Liver (tissue), 9 donors: Measurements from ENCODE around the gene SCYGR1. TPM values are rescaled to one million over a fixed set of nuclear protein-coding genes. Genes with fewer than 3 reads are reported as not detected.

Experiments used
- DNase-seq: peaks from one replicate; pipeline ENCODE4 v3.0.0-alpha.2; 2017; ENCODE audit warnings: low spot score
- H3K27ac ChIP-seq, 2 donors: one replicate each; pipeline ENCODE4 v1.7.0; 2013; ENCODE audit warnings: inconsistent platforms in 2 of 2, low read length in 2 of 2, control low read depth in 1 of 2, low read depth in 1 of 2, mild to moderate bottlenecking in 1 of 2
- H3K27me3 ChIP-seq, 4 donors: one replicate each; pipeline versions ENCODE4 v1.6.1 to v1.7.0; 2013; ENCODE audit warnings: low read length in 3 of 4, inconsistent platforms in 1 of 4, mild to moderate bottlenecking in 1 of 4, moderate library complexity in 1 of 4; ENCODE audit not compliant: control insufficient read depth in 4 of 4, insufficient read depth in 4 of 4
- H3K36me3 ChIP-seq, 4 donors: one replicate each; pipeline versions ENCODE4 v1.6.1 to v1.7.0; 2013; ENCODE audit warnings: low read length in 3 of 4, mild to moderate bottlenecking in 3 of 4, low read depth in 1 of 4, moderate library complexity in 1 of 4; ENCODE audit not compliant: control insufficient read depth in 4 of 4, insufficient read depth in 3 of 4
- H3K4me1 ChIP-seq, 4 donors: one replicate each; pipeline versions ENCODE4 v1.6.1 to v1.7.0; 2013; ENCODE audit warnings: low read length in 3 of 4, mild to moderate bottlenecking in 3 of 4, moderate library complexity in 1 of 4; ENCODE audit not compliant: control insufficient read depth in 4 of 4, insufficient read depth in 4 of 4
- H3K4me3 ChIP-seq, 3 donors: one replicate each; pipeline versions ENCODE4 v1.6.1 to v1.7.0; 2013; ENCODE audit warnings: low read length in 3 of 3, control low read depth in 1 of 3, low read depth in 1 of 3, mild to moderate bottlenecking in 1 of 3
- H3K9ac ChIP-seq, 2 donors: one replicate each; pipeline ENCODE4 v1.7.0; 2013; ENCODE audit warnings: low read length in 2 of 2, mild to moderate bottlenecking in 2 of 2, moderate library complexity in 2 of 2, control low read depth in 1 of 2, low read depth in 1 of 2
- H3K9me3 ChIP-seq, 4 donors: one replicate each; pipeline versions ENCODE4 v1.6.1 to v1.7.0; 2013; ENCODE audit warnings: low read length in 3 of 4; ENCODE audit not compliant: control insufficient read depth in 4 of 4
- CTCF ChIP-seq: fragments of 150-350 bp; IDR thresholded peaks from 2 replicates; pipeline ENCODE4 v1.5.1; 2017; ENCODE audit warnings: improper control_type of control experiment, low read depth, low read length; ENCODE audit not compliant: missing input control
- EGR1 ChIP-seq, 2 donors: IDR thresholded peaks; 2 replicates each; pipeline ENCODE4 v1.6.1; 2016 to 2018; ENCODE audit warnings: antibody characterized with exemption in 2 of 2, low read depth in 2 of 2
- FOXA1 ChIP-seq: IDR thresholded peaks from 2 replicates; pipeline ENCODE4 v1.6.1; 2016; ENCODE audit warnings: antibody characterized with exemption
- FOXA2 ChIP-seq: IDR thresholded peaks from 2 replicates; pipeline ENCODE4 v1.6.1; 2016; ENCODE audit warnings: antibody characterized with exemption
- GABPA ChIP-seq, 2 donors: IDR thresholded peaks in 1 of 2; conservative IDR thresholded peaks in 1 of 2; 2 replicates each; pipeline ENCODE4 v1.6.1; 2016; ENCODE audit warnings: antibody characterized with exemption in 2 of 2, mild to moderate bottlenecking in 1 of 2, moderate library complexity in 1 of 2
- HNF4A ChIP-seq, 2 donors: conservative IDR thresholded peaks; 2 replicates each; pipeline ENCODE4 v1.6.1; 2016; ENCODE audit warnings: antibody characterized with exemption in 2 of 2, mild to moderate bottlenecking in 2 of 2
- HNF4G ChIP-seq: IDR thresholded peaks from 2 replicates; pipeline ENCODE4 v1.6.1; 2016; ENCODE audit warnings: antibody characterized with exemption
- JUND ChIP-seq, 2 donors: IDR thresholded peaks; 2 replicates each; pipeline ENCODE4 v1.6.1; 2016; ENCODE audit warnings: antibody characterized with exemption in 2 of 2
- NR2F2 ChIP-seq: IDR thresholded peaks from 2 replicates; pipeline ENCODE4 v1.6.1; 2016; ENCODE audit warnings: antibody characterized with exemption
- RAD21 ChIP-seq, 2 donors: IDR thresholded peaks; 2 replicates each; pipeline ENCODE4 v1.6.1; 2016; ENCODE audit warnings: antibody characterized with exemption in 2 of 2, mild to moderate bottlenecking in 2 of 2
- RXRA ChIP-seq, 2 donors: IDR thresholded peaks; 2 replicates each; pipeline ENCODE4 v1.6.1; 2017 to 2018; ENCODE audit warnings: antibody characterized with exemption in 2 of 2, mild to moderate bottlenecking in 1 of 2
- SP1 ChIP-seq: IDR thresholded peaks from 2 replicates; pipeline ENCODE4 v1.6.1; 2018; ENCODE audit warnings: antibody characterized with exemption, mild to moderate bottlenecking
- TAF1 ChIP-seq: conservative IDR thresholded peaks from 2 replicates; pipeline ENCODE4 v1.6.1; 2016; ENCODE audit warnings: antibody characterized with exemption, mild to moderate bottlenecking
- YY1 ChIP-seq: IDR thresholded peaks from 2 replicates; pipeline ENCODE4 v1.6.1; 2016; ENCODE audit warnings: antibody characterized with exemption, mild to moderate bottlenecking
- ZBTB33 ChIP-seq: IDR thresholded peaks from 2 replicates; pipeline ENCODE4 v1.6.1; 2016; ENCODE audit warnings: antibody characterized with exemption
- WGBS: extraction: QIAGEN DNeasy Blood & Tissue Kit; methylation state at CpG from one replicate; pipeline ENCODE4 v1.1.7; 2013; 5-methylcytosine and 5-hydroxymethylcytosine counted together
- polyA plus RNA-seq, 2 donors: library from polyadenylated mRNA; stranded (reverse) in 1 of 2; unstranded in 1 of 2; fragments of 200-250 nt in 1 of 2; fragments of >200 nt in 1 of 2; fragmentation: Nextera tagmentation in 1 of 2; extraction: Ambion mirVana in 1 of 2; gene quantifications; one replicate each; pipeline versions ENCODE4 v1.2.1 to v1.2.3, GENCODE V29; 2013 to 2015
- total RNA-seq, 2 donors: library from RNA; depleted of rRNA; stranded (reverse); fragments of >200 nt; gene quantifications; one replicate each; pipeline ENCODE4 v1.2.3, GENCODE V29; 2014
- TF ChIP-seq, protein P1 (sequence below): IDR thresholded peaks from 2 replicates; pipeline ENCODE4 v1.6.1; 2016; ENCODE audit warnings: antibody characterized with exemption, mild to moderate bottlenecking
- TF ChIP-seq, protein P2 (sequence below): IDR thresholded peaks from 2 replicates; pipeline ENCODE4 v1.6.1; 2016; ENCODE audit warnings: antibody characterized with exemption
- TF ChIP-seq, protein P3 (sequence below): IDR thresholded peaks from 2 replicates; pipeline ENCODE4 v1.6.1; 2016; ENCODE audit warnings: antibody characterized with exemption
- donor health status: healthy.
- donor health status: healthy.
- donor health status: healthy.
- donor health status: healthy.
- donor health status: healthy.

SCYGR1 gene
- total and polyA plus RNA-seq, 4 donors, result not detected

GRCh38 chr2:227433171-227433570 lies 45.4 kb upstream of the SCYGR1 start:
- TF ChIP-seq NR2F2 (no peak), HNF4G (no peak), TAF1 (no peak), RAD21 (IDR thresholded peaks at IDR 0.05) (no peak), RXRA (IDR thresholded peaks at IDR 0.05) (no peak)
- TF ChIP-seq, protein P1, sequence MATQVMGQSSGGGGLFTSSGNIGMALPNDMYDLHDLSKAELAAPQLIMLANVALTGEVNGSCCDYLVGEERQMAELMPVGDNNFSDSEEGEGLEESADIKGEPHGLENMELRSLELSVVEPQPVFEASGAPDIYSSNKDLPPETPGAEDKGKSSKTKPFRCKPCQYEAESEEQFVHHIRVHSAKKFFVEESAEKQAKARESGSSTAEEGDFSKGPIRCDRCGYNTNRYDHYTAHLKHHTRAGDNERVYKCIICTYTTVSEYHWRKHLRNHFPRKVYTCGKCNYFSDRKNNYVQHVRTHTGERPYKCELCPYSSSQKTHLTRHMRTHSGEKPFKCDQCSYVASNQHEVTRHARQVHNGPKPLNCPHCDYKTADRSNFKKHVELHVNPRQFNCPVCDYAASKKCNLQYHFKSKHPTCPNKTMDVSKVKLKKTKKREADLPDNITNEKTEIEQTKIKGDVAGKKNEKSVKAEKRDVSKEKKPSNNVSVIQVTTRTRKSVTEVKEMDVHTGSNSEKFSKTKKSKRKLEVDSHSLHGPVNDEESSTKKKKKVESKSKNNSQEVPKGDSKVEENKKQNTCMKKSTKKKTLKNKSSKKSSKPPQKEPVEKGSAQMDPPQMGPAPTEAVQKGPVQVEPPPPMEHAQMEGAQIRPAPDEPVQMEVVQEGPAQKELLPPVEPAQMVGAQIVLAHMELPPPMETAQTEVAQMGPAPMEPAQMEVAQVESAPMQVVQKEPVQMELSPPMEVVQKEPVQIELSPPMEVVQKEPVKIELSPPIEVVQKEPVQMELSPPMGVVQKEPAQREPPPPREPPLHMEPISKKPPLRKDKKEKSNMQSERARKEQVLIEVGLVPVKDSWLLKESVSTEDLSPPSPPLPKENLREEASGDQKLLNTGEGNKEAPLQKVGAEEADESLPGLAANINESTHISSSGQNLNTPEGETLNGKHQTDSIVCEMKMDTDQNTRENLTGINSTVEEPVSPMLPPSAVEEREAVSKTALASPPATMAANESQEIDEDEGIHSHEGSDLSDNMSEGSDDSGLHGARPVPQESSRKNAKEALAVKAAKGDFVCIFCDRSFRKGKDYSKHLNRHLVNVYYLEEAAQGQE, result no peak
- TF ChIP-seq, protein P2, sequence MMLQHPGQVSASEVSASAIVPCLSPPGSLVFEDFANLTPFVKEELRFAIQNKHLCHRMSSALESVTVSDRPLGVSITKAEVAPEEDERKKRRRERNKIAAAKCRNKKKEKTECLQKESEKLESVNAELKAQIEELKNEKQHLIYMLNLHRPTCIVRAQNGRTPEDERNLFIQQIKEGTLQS, result no peak
- Histone ChIP-seq H3K9me3 (peaks cover 0 to 9% (median 4%) of the 10 kb centered on the region in 4 donors), H3K27ac (no peak overlapping the region), H3K4me3 (no peak overlapping the region), H3K36me3 (no peaks in the 10 kb centered on the region), H3K4me1 (peaks cover 0 to 11% (median 3%) of the 10 kb centered on the region in 4 donors), H3K27me3 (no peaks in the 10 kb centered on the region), H3K9ac (no peak overlapping the region)
- WGBS, result 93% methylated on average over 2 of the region's 2 CpGs
- no peak for DNase-seq

- peak overlapping the region; percentile 57 to 74 for H3K27ac ChIP-seq
- no peak overlapping the region for H3K9ac ChIP-seq
- WGBS, result 37% methylated on average over 3 of the region's 3 CpGs
- H3K9me3 ChIP-seq, result peaks cover 0 to 9% (median 4%) of the 10 kb centered on the region in 4 donors
- H3K36me3 ChIP-seq, result no peaks in the 10 kb centered on the region
- TF ChIP-seq CTCF (no peak), ZBTB33 (no peak), NR2F2 (no peak), GABPA (IDR thresholded peaks at IDR 0.05 in 1 of 2, conservative IDR thresholded peaks at IDR 0.05 in 1 of 2) (no peak), HNF4G (no peak), HNF4A (conservative IDR thresholded peaks at IDR 0.05) (peak; percentile 81 to 84), FOXA1 (peak; percentile 10), RXRA (IDR thresholded peaks at IDR 0.05) (peak; percentile 77 to 86), EGR1 (IDR thresholded peaks at IDR 0.05; ENCODE audit: low read depth in 2 of 2) (no peak), FOXA2 (peak; percentile 60), SP1 (peak; percentile 45), YY1 (peak; percentile 81), TAF1 (no peak), JUND (IDR thresholded peaks at IDR 0.05) (peak in 1 of 2 donors; percentile 47), RAD21 (IDR thresholded peaks at IDR 0.05) (peak in 1 of 2 donors; percentile 29)
- TF ChIP-seq, protein P3, sequence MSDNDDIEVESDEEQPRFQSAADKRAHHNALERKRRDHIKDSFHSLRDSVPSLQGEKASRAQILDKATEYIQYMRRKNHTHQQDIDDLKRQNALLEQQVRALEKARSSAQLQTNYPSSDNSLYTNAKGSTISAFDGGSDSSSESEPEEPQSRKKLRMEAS, result peak; percentile 46
- TF ChIP-seq, protein P1, result no peak
- TF ChIP-seq, protein P2, result peak; percentile 31
- no peaks in the 10 kb centered on the region for H3K27me3 ChIP-seq
- no peak overlapping the region for H3K4me3 ChIP-seq
- DNase-seq, result no peak
- peaks cover 0 to 11% (median 3%) of the 10 kb centered on the region in 4 donors for H3K4me1 ChIP-seq
Observed at GRCh38 chr2:227430639-227431038, 42.9 kb upstream of the SCYGR1 start.
